Thoracic aorta (tissue), 2 donors: ENCODE measurements around the gene EXOC4. TPM values are rescaled to one million over a fixed set of nuclear protein-coding genes. Genes with fewer than 3 reads are reported as not detected.

ENCODE experiments used
- ATAC-seq: fragments of 150-250 bp; one replicate; pipeline ENCODE4 v1.8.0; 2017; ENCODE audit warnings: low read depth; ENCODE audit not compliant: insufficient number of reproducible peaks, low FRiP score
- DNase-seq: peaks from one replicate; pipeline ENCODE4 v3.0.0-alpha.2; 2020; ENCODE audit warnings: low spot score
- H3K27ac ChIP-seq, 2 donors: fragments of 200-600 bp; sonication (generic); 1 replicate in 1 of 2; 2 replicates in 1 of 2; pipeline ENCODE4 v1.5.1; 2016; ENCODE audit warnings: mild to moderate bottlenecking in 2 of 2, moderate library complexity in 2 of 2
- H3K27me3 ChIP-seq: fragments of 200-600 bp; sonication (generic); replicated peaks from 2 replicates; pipeline ENCODE4 v1.6.0; 2016; ENCODE audit warnings: mild to moderate bottlenecking; ENCODE audit not compliant: insufficient read depth
- H3K36me3 ChIP-seq: fragments of 200-600 bp; sonication (generic); one replicate; pipeline ENCODE4 v1.5.1; 2016
- H3K4me1 ChIP-seq, 2 donors: fragments of 200-600 bp; sonication (generic); 1 replicate in 1 of 2; 2 replicates in 1 of 2; pipeline versions ENCODE4 v1.5.1 to v1.6.0; 2016; ENCODE audit warnings: low read depth in 2 of 2, mild to moderate bottlenecking in 1 of 2; ENCODE audit not compliant: control insufficient read depth in 1 of 2
- H3K4me3 ChIP-seq: fragments of 200-600 bp; sonication (generic); 2 replicates; pipeline ENCODE4 v1.5.1; 2016; ENCODE audit warnings: mild to moderate bottlenecking
- H3K9me3 ChIP-seq: fragments of 200-600 bp; sonication (generic); 2 replicates; pipeline ENCODE4 v1.5.1; 2016
- total RNA-seq, 2 donors: library from RNA; depleted of rRNA; stranded (reverse); fragments of >200 nt; gene quantifications; one replicate each; pipeline versions ENCODE4 v1.1.0 to v1.2.3, GENCODE V29; 2016
- TF ChIP-seq, protein P1 (sequence below): fragments of 200-600 bp; sonication (generic); IDR thresholded peaks from one replicate; pipeline ENCODE4 v1.5.1; 2019; ENCODE audit warnings: antibody characterized with exemption

Gene EXOC4
- total RNA-seq, 2 donors from 2014 or later: 65.3 to 72.8 TPM

DNA sequence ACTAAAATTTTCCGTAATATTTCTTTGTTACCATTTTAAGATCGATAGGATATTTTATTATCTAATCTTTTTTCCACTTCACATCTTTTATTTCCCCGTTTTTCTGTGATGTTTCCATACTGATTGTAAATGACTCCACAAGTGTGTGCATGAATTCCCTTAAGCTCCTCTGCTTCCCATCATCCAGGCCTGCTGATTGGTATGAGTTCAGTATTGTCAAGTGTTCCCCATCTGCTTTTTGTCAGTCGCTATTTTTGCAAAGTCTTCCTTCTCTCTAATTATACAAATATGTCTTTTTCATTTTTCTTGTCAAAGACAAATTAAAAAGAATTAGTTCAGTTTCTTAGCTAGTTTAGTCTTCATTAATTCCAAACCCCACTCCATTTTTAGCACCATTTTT lies 184.7 kb downstream of the EXOC4 start:
- no peaks in the 10 kb centered on the region for H3K27me3 ChIP-seq
- no peaks in the 10 kb centered on the region for H3K36me3 ChIP-seq
- ATAC-seq (no peak), DNase-seq (no peak)
- TF ChIP-seq, protein P1, sequence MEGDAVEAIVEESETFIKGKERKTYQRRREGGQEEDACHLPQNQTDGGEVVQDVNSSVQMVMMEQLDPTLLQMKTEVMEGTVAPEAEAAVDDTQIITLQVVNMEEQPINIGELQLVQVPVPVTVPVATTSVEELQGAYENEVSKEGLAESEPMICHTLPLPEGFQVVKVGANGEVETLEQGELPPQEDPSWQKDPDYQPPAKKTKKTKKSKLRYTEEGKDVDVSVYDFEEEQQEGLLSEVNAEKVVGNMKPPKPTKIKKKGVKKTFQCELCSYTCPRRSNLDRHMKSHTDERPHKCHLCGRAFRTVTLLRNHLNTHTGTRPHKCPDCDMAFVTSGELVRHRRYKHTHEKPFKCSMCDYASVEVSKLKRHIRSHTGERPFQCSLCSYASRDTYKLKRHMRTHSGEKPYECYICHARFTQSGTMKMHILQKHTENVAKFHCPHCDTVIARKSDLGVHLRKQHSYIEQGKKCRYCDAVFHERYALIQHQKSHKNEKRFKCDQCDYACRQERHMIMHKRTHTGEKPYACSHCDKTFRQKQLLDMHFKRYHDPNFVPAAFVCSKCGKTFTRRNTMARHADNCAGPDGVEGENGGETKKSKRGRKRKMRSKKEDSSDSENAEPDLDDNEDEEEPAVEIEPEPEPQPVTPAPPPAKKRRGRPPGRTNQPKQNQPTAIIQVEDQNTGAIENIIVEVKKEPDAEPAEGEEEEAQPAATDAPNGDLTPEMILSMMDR: no peak
- H3K9me3 ChIP-seq: no peaks in the 10 kb centered on the region
- H3K27ac ChIP-seq: no peak overlapping the region
- H3K4me1 ChIP-seq: peaks cover 0 to 13% of the 10 kb centered on the region in 2 donors
- H3K4me3 ChIP-seq: no peak overlapping the region

DNA sequence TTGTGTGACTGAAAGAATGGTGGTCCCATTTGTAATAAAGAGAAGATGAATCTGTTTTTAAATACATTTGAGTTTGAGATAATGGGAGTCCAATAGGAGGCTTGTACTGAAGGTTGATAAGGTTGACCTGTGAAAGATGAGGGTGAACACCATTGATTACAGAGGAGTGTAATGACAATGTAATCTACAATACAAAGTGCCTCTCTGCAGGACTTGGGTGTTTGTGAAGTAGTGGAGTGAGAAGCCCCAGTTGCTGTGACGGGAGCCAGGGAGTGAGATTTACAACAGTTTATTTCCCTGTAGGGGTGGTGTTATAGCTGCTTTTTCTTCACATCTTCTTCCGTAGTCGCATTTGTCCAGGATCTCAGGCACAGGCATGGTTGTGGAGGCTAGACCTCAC lies 189.9 kb downstream of the EXOC4 start:
- no peaks in the 10 kb centered on the region for H3K4me1 ChIP-seq
- no peak for DNase-seq
- no peaks in the 10 kb centered on the region for H3K27me3 ChIP-seq
- no peak overlapping the region for H3K27ac ChIP-seq
- H3K4me3 ChIP-seq: no peak overlapping the region
- H3K36me3 ChIP-seq: no peaks in the 10 kb centered on the region
- TF ChIP-seq, protein P1: no peak
- no peak for ATAC-seq
- H3K9me3 ChIP-seq: no peaks in the 10 kb centered on the region

DNA sequence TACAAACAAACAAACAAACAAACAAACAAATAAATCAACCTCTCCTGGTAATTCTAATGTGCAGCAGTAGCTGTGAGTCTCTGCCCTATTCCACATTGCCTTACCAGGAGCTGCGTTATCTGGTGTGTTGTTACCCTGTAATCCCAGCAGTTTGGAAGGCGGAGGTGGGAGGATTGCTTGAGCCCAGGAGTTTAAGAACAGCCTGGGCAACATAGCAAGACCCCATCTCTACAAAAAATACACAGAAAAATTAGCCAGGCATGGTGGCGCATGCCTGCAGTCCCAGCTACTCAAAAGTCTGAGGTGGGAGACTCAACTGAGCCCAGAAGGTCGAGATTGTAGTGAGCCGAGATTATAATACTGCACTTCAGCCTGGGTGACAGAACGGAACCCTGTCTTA lies 192.7 kb downstream of the EXOC4 start:
- DNase-seq (no peak), ATAC-seq (no peak)
- TF ChIP-seq, protein P1: no peak
- no peaks in the 10 kb centered on the region for H3K27me3 ChIP-seq
- no peaks in the 10 kb centered on the region for H3K4me1 ChIP-seq
- H3K4me3 ChIP-seq: no peak overlapping the region
- H3K36me3 ChIP-seq: no peaks in the 10 kb centered on the region
- H3K27ac ChIP-seq: no peak overlapping the region
- H3K9me3 ChIP-seq: no peaks in the 10 kb centered on the region

DNA sequence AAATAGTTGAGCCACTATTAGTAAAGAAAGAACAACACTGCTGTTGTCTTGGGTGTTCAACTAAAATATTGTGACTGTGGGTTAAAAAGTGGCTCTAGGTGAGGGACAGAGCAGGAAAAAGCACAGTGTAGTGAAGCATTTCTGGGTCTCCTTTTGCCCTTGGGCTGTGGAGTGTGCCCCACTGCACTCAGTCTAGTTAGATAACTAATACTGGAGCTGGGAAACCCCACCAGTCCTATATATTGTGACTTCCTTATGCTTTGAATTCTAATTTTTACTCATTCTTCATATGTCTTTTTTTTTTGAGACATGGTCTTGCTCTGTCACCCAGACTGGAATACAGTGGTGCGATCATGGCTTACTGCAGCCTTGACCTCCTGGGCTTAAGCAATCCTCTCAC lies 195.1 kb downstream of the EXOC4 start:
- no peaks in the 10 kb centered on the region for H3K36me3 ChIP-seq
- TF ChIP-seq, protein P1: no peak
- H3K4me3 ChIP-seq: no peak overlapping the region
- no peak for ATAC-seq
- H3K9me3 ChIP-seq: no peaks in the 10 kb centered on the region
- H3K27ac ChIP-seq: no peak overlapping the region
- no peaks in the 10 kb centered on the region for H3K4me1 ChIP-seq
- no peak for DNase-seq
- no peaks in the 10 kb centered on the region for H3K27me3 ChIP-seq

DNA sequence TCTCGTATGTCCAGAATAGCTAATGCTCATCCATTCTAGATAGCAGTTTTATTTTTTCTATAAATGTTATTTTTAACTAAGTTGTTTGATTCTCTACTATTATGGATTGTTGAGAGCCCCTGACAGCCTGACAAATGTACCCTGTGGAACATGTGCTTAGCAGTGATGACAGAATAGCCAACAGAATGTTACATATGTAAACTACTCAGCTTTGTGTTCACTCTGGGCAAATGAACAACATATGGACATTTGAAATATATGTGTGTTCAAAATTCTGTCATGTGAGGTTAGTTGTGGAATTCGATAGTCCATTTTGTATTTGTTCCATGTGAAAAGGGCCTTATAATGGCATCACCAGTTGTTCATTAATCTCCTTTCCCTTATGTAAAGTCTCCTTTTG lies 199.7 kb downstream of the EXOC4 start:
- TF ChIP-seq, protein P1: no peak
- DNase-seq (no peak), ATAC-seq (no peak)
- Histone ChIP-seq H3K27me3 (no peaks in the 10 kb centered on the region), H3K4me3 (no peak overlapping the region), H3K27ac (no peak overlapping the region), H3K9me3 (no peaks in the 10 kb centered on the region), H3K4me1 (no peaks in the 10 kb centered on the region), H3K36me3 (no peaks in the 10 kb centered on the region)
